ELR (cell line): Measurements from ENCODE around the gene CTNNA2.

ENCODE experiments used
- DNase-seq: peaks from one replicate; pipeline ENCODE4 v3.0.0-alpha.2; 2015; ENCODE audit warnings: low read depth

The CTNNA2 gene

DNA sequence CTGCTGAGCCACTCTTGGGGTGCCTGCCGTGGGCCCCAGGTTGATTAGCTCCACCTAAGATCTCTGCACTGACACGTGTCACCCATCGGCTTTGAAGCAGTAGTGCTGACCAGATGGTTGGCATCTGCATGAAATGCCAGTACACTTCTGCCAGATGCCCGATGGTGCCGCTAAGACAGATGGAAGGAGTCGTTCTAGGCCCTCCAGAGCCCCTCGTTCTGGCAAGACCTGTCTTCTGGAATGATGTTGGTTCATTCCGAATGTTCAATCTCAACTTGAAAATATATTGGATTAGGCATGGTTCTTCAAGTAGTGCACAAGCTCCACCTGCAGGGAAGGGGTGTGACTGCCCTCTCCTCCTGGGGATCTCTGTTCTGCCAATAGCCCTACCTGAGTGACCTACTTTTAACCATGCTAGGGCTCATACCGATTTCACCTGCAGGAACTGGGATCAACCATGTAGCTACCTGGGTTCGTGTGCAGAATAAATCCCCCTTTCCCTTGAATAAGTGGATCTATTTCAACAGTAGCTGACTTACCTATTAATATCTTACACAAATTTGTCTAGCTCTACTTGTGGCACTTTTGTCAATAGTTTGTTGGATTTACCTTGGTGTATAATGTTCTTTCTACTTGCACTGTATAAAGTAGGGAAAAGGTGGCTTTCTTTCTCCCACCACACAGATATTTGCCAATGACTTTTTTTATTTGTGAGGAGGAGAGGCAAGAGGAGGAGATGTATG is 342.6 kb downstream of the CTNNA2 start:
- peak; percentile 42 for DNase-seq

GRCh38 chr2:79857888-79858287 is 345.0 kb downstream of the CTNNA2 start:
- DNase-seq = no peak

DNA sequence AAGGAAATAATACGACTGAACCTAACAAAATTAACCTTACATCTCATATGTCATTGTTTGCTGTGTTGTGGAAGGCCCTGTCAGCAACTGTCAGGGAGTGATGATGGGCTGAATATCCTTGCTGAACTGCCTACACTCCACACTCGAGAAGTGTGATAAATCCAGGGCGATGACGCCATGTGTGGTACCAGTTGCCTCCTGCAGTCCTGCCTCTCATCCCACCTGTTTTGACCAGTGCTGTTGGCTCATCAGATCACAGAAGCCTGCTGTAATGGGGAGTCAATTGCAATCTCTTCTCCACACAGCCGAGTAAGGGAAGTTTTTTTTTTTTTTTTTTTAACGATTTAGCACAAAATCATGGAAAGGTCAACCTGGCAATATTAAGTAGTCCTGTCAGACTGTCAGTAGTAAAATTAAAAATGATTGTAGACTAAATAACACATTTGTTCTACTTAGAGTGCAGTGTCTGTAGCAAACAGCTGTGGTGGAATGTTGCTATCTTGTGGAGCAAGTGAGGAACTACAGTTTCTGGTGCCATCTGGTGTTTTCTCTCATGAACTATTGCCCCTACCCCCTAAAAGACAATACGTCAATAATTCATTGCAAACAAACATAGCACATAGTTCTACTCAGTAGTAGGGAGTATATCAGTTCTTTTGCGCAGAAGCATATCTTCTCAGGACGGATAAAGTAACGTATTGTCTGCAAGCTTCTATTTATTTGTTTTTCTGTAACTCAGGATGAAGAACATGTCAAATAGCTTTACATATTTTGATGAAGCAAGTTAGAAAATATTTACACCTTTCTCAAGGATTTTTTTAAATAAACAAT is 347.6 kb downstream of the CTNNA2 start:
- peak; percentile 53 for DNase-seq

DNA sequence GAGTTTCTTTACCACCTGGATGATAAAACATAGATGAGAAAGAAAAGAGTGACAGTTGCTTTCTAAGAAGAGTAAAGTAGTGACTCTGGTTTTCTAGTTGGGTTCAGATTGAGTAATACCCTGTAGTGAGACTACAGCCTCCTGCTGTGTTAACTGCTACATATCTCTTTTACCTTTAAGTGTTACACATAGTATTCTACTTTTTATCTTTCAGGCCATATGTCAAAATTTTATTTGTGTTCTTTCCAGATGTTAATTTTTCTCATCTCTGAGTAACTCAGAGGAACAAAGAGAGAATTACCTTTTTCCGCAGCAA is 348.2 kb downstream of the CTNNA2 start:
- no peak for DNase-seq

- DNase-seq = no peak
These were observed 349.9 kb downstream of the CTNNA2 start for GRCh38 chr2:79862756-79863155.

DNA sequence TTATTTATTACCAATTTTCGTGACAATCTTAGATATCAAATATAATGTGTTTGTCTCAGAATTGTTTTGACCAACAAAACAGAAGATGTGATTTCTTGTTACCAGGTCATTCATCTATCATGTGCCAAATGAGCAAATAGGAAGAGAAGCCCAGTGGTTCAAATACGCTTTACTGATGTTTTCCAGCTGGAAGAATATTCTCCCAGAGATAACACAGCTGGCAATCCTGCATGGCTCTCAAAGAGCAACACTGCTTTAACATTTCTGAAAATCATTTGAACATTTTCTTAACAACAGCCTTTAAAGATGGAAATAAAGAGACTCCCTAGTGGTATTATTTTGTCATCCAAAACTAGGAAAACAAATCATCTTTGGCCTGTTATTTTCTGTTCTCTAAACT is 359.8 kb downstream of the CTNNA2 start:
- no peak for DNase-seq

- DNase-seq = no peak
These were observed 361.2 kb downstream of the CTNNA2 start for GRCh38 chr2:79874015-79874414.

DNA sequence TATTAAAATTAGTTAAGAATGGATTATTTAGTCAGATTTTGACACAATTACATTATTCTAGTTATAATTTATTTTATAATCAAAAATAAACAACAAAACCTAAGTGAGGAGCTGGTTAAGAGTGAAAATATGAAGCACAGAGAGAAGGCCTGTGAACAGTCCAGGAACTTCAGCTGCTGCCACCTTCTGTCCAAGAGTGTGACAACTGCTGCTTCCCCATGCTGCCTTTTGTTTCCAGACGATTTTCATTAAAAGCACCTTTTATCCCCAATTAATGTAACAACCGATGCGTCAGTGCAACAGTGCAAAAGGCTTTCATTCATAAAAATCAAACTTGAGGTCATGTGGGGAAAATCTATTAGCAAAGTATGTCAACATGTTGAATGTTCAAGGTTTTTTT is 363.6 kb downstream of the CTNNA2 start:
- DNase-seq = peak; percentile 21

- no peak for DNase-seq
These were observed 369.7 kb downstream of the CTNNA2 start for GRCh38 chr2:79882548-79882947.

DNA sequence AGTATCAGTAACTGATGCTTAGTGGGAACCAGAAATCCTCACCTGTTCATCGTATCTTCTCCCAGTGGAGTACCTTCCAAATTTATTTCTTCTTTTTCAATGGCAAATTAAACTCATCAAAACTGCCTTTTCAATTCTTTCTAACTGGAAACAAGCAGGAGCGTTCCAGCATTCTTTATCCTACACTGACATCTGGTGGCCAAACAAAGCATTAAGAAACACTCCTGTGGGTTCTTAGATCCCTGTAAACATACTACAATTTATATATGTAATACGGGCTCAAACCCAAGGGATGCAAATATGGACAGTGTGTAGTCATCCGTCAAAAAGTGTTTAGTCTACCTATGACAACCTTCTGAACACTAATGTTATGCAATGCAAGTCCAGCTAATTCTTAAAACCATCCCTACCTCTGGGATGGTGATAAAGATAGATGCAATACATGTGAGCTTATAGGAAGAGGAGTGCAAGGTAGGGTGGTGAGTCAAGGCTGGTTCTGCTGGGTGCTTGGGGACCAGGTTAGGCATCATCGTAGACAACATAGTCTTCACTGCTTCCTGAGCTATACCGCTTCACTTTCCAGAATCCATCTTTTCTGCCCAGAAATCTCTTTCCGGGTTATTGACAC is 375.0 kb downstream of the CTNNA2 start:
- DNase-seq = peak; percentile 60

- no peak for DNase-seq
These were observed 379.3 kb downstream of the CTNNA2 start for GRCh38 chr2:79892123-79892522.

DNA sequence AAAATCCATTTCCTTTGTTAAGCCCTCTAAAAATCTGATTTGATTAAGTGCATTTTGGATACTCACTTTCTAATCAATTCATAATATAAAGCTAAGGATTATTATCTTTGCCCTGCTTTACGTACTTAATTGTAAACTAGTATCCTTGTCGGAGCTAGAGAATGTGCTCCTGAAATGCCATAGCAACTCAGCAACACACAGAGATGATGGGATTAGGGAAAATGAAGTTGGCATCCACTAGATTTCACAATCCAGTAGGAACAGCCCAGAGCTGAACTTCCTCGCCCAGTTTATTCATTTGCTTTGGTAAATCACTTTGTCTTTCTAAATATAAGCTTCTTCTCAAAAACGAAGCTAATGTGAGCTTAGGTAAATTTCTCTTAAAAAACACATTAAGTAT is 386.3 kb downstream of the CTNNA2 start:
- no peak for DNase-seq

DNA sequence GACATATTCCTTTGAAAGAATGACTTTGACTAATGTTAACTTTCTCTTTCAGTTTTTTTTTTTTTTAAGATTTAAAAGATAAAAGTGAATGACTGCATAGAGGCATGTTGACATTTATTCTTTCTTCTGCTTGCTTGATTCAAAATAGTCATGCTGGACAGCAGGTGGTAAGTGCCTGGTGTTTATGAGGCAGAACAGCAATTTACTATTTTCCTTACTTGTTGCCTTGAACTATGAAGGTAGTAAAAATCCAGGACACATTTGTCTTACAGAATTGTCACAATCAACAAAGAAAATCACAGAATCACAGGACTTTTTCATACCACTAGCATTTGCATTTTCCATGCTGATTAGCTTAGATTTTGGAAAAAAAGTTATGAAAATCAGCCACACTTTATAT is 388.3 kb downstream of the CTNNA2 start:
- no peak for DNase-seq

- DNase-seq = peak; percentile 4
These were observed 390.6 kb downstream of the CTNNA2 start for GRCh38 chr2:79903222-79904000.

- DNase-seq = no peak
These were observed 393.5 kb downstream of the CTNNA2 start for GRCh38 chr2:79906139-79906890.

- DNase-seq = no peak
These were observed 396.7 kb downstream of the CTNNA2 start for GRCh38 chr2:79909521-79909920.

DNA sequence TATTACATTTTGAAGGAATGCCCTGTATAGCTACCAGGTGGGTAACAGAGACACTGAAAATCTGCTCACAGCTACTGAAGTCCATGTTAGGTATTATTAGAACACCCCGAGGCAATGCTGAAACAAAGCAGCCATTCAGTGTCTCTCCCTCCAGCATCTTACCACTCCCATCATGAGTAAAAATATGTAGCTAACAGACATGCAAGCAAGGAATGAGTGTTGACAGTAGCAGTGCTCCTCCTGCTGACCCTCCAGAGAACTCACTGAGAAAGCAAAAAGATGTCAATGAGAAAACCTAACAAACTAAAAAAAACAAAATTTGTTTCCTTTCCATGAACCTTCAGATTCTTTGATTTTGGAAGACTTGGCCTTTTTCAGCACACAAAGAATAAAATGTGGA is 397.8 kb downstream of the CTNNA2 start:
- DNase-seq = no peak

DNA sequence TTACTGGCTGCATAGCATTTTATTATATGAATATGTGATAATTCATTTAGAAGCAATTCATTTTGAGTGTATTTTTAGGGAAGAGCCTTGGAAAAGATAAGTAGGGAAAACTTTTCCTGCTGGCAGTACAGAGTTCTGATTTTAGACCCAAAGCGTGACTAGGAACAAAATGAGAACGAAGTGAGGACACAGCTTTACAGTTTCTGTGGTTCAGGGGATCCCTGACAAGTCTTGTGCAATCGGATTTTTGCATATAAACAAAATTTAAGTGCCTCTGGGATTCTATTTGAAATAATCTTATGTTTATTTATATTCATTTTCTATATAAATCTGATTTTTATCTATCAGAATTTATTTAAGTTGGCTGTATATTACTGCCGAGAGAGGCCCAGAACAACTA is 402.6 kb downstream of the CTNNA2 start:
- DNase-seq = no peak

- DNase-seq = no peak
These were observed 403.4 kb downstream of the CTNNA2 start for GRCh38 chr2:79916285-79916684.

GRCh38 chr2:79920512-79921076 is 407.7 kb downstream of the CTNNA2 start:
- no peak for DNase-seq

DNA sequence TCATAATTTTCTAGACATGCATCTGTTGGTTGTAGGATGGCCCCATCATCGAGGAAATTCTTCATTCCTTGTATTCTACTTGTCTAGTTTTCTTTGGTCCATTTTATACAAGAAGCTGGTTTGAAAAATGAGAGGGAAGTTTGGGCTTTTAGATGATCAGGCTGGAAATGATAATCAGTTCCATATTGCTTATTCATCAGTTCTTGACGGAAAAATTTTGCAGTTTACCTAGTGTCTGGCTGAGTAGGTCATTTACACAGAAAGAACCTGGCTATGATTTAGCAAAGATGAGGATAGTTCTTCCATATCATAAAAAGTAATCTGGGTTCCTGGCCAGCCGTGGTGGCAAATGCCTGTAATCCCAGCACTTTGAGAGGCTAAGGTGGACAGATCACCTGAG is 416.8 kb downstream of the CTNNA2 start:
- no peak for DNase-seq
